RCC 7860 (cell line): ENCODE data around the gene SRSF10.
"Not testable (repeated sequence)": the region's sequence is repeated elsewhere in the genome, so short reads cannot be mapped to it uniquely, and the experiment has no call there.

Experiments used
- DNase-seq: peaks from one replicate; pipeline ENCODE4 v3.0.0-alpha.2; 2015; ENCODE audit warnings: low spot score
- FAIRE-seq: peaks from 2 replicates; lab custom pipeline; 2012; peaks lifted over from hg19 to GRCh38; lab: Jason Lieb, UNC

The SRSF10 gene

GRCh38 chr1:23999156-23999671 is 19.1 kb upstream of the SRSF10 start:
- DNase-seq (no peak), FAIRE-seq (no peak)

- FAIRE-seq: no peak
- no peak for DNase-seq
These were observed 17.7 kb upstream of the SRSF10 start for GRCh38 chr1:23997812-23998211.

GRCh38 chr1:23996700-23997229 is 16.6 kb upstream of the SRSF10 start:
- no peak for FAIRE-seq

GRCh38 chr1:23995431-23995837 is 15.3 kb upstream of the SRSF10 start:
- DNase-seq (no peak), FAIRE-seq (no peak)

More at GRCh38 chr1:23996700-23997229, 16.6 kb upstream of the SRSF10 start:
- DNase-seq: no peak

GRCh38 chr1:23992011-23992410 is 11.9 kb upstream of the SRSF10 start:
- FAIRE-seq: not testable (repeated sequence)

GRCh38 chr1:23989263-23989662 is 9.1 kb upstream of the SRSF10 start:
- no peak for FAIRE-seq

More at GRCh38 chr1:23992011-23992410, 11.9 kb upstream of the SRSF10 start:
- DNase-seq: not testable (repeated sequence)

GRCh38 chr1:23987038-23987437 is 6.9 kb upstream of the SRSF10 start:
- DNase-seq, FAIRE-seq: not testable (repeated sequence)

More at GRCh38 chr1:23989263-23989662, 9.1 kb upstream of the SRSF10 start:
- DNase-seq: no peak

GRCh38 chr1:23984417-23985186 is 4.5 kb upstream of the SRSF10 start:
- DNase-seq: peak; percentile 60
- peak; percentile 85 for FAIRE-seq

- DNase-seq (peak; percentile 84), FAIRE-seq (peak; percentile 68)
These were observed 572 bp upstream of the SRSF10 start for GRCh38 chr1:23980728-23981070.

- FAIRE-seq (no peak), DNase-seq (no peak)
These were observed 693 bp downstream of the SRSF10 start for GRCh38 chr1:23979387-23979880.

GRCh38 chr1:23978805-23979204 is 1.3 kb downstream of the SRSF10 start:
- DNase-seq (no peak), FAIRE-seq (no peak)

- DNase-seq (no peak), FAIRE-seq (no peak)
These were observed 2.3 kb downstream of the SRSF10 start for GRCh38 chr1:23977854-23978191.

GRCh38 chr1:23977187-23977853 is 2.8 kb downstream of the SRSF10 start:
- no peak for DNase-seq
- no peak for FAIRE-seq

- DNase-seq (no peak), FAIRE-seq (no peak)
These were observed 12.3 kb downstream of the SRSF10 start for GRCh38 chr1:23967871-23968270.

- FAIRE-seq: no peak
These were observed 13.1 kb downstream of the SRSF10 start for GRCh38 chr1:23966973-23967493.

GRCh38 chr1:23964790-23965740 is 15.1 kb downstream of the SRSF10 start:
- DNase-seq: no peak
- no peak for FAIRE-seq

More at GRCh38 chr1:23966973-23967493, 13.1 kb downstream of the SRSF10 start:
- no peak for DNase-seq

GRCh38 chr1:23964235-23964668 is 15.9 kb downstream of the SRSF10 start:
- DNase-seq (no peak), FAIRE-seq (no peak)

GRCh38 chr1:23963617-23964234 is 16.4 kb downstream of the SRSF10 start:
- no peak for FAIRE-seq
- DNase-seq: no peak

GRCh38 chr1:23960291-23961020 is 19.7 kb downstream of the SRSF10 start:
- FAIRE-seq (no peak), DNase-seq (no peak)
